Liver (tissue), 9 donors: ENCODE results near the gene WNT11. TPM values are rescaled to one million over a fixed set of nuclear protein-coding genes. Genes with fewer than 3 reads are reported as not detected.

Experiments used
- DNase-seq: peaks from one replicate; pipeline ENCODE4 v3.0.0-alpha.2; 2017; ENCODE audit warnings: low spot score
- H3K27ac ChIP-seq, 2 donors: one replicate each; pipeline ENCODE4 v1.7.0; 2013; ENCODE audit warnings: inconsistent platforms in 2 of 2, low read length in 2 of 2, control low read depth in 1 of 2, low read depth in 1 of 2, mild to moderate bottlenecking in 1 of 2
- H3K27me3 ChIP-seq, 4 donors: one replicate each; pipeline versions ENCODE4 v1.6.1 to v1.7.0; 2013; ENCODE audit warnings: low read length in 3 of 4, inconsistent platforms in 1 of 4, mild to moderate bottlenecking in 1 of 4, moderate library complexity in 1 of 4; ENCODE audit not compliant: control insufficient read depth in 4 of 4, insufficient read depth in 4 of 4
- H3K36me3 ChIP-seq, 4 donors: one replicate each; pipeline versions ENCODE4 v1.6.1 to v1.7.0; 2013; ENCODE audit warnings: low read length in 3 of 4, mild to moderate bottlenecking in 3 of 4, low read depth in 1 of 4, moderate library complexity in 1 of 4; ENCODE audit not compliant: control insufficient read depth in 4 of 4, insufficient read depth in 3 of 4
- H3K4me1 ChIP-seq, 4 donors: one replicate each; pipeline versions ENCODE4 v1.6.1 to v1.7.0; 2013; ENCODE audit warnings: low read length in 3 of 4, mild to moderate bottlenecking in 3 of 4, moderate library complexity in 1 of 4; ENCODE audit not compliant: control insufficient read depth in 4 of 4, insufficient read depth in 4 of 4
- H3K4me3 ChIP-seq, 3 donors: one replicate each; pipeline versions ENCODE4 v1.6.1 to v1.7.0; 2013; ENCODE audit warnings: low read length in 3 of 3, control low read depth in 1 of 3, low read depth in 1 of 3, mild to moderate bottlenecking in 1 of 3
- H3K9ac ChIP-seq, 2 donors: one replicate each; pipeline ENCODE4 v1.7.0; 2013; ENCODE audit warnings: low read length in 2 of 2, mild to moderate bottlenecking in 2 of 2, moderate library complexity in 2 of 2, control low read depth in 1 of 2, low read depth in 1 of 2
- H3K9me3 ChIP-seq, 4 donors: one replicate each; pipeline versions ENCODE4 v1.6.1 to v1.7.0; 2013; ENCODE audit warnings: low read length in 3 of 4; ENCODE audit not compliant: control insufficient read depth in 4 of 4
- EGR1 ChIP-seq, 2 donors: IDR thresholded peaks; 2 replicates each; pipeline ENCODE4 v1.6.1; 2016 to 2018; ENCODE audit warnings: antibody characterized with exemption in 2 of 2, low read depth in 2 of 2
- FOXA1 ChIP-seq: IDR thresholded peaks from 2 replicates; pipeline ENCODE4 v1.6.1; 2016; ENCODE audit warnings: antibody characterized with exemption
- FOXA2 ChIP-seq: IDR thresholded peaks from 2 replicates; pipeline ENCODE4 v1.6.1; 2016; ENCODE audit warnings: antibody characterized with exemption
- GABPA ChIP-seq, 2 donors: IDR thresholded peaks in 1 of 2; conservative IDR thresholded peaks in 1 of 2; 2 replicates each; pipeline ENCODE4 v1.6.1; 2016; ENCODE audit warnings: antibody characterized with exemption in 2 of 2, mild to moderate bottlenecking in 1 of 2, moderate library complexity in 1 of 2
- HNF4A ChIP-seq, 2 donors: conservative IDR thresholded peaks; 2 replicates each; pipeline ENCODE4 v1.6.1; 2016; ENCODE audit warnings: antibody characterized with exemption in 2 of 2, mild to moderate bottlenecking in 2 of 2
- HNF4G ChIP-seq: IDR thresholded peaks from 2 replicates; pipeline ENCODE4 v1.6.1; 2016; ENCODE audit warnings: antibody characterized with exemption
- JUND ChIP-seq, 2 donors: IDR thresholded peaks; 2 replicates each; pipeline ENCODE4 v1.6.1; 2016; ENCODE audit warnings: antibody characterized with exemption in 2 of 2
- NR2F2 ChIP-seq: IDR thresholded peaks from 2 replicates; pipeline ENCODE4 v1.6.1; 2016; ENCODE audit warnings: antibody characterized with exemption
- RAD21 ChIP-seq, 2 donors: IDR thresholded peaks; 2 replicates each; pipeline ENCODE4 v1.6.1; 2016; ENCODE audit warnings: antibody characterized with exemption in 2 of 2, mild to moderate bottlenecking in 2 of 2
- RXRA ChIP-seq, 2 donors: IDR thresholded peaks; 2 replicates each; pipeline ENCODE4 v1.6.1; 2017 to 2018; ENCODE audit warnings: antibody characterized with exemption in 2 of 2, mild to moderate bottlenecking in 1 of 2
- SP1 ChIP-seq: IDR thresholded peaks from 2 replicates; pipeline ENCODE4 v1.6.1; 2018; ENCODE audit warnings: antibody characterized with exemption, mild to moderate bottlenecking
- YY1 ChIP-seq: IDR thresholded peaks from 2 replicates; pipeline ENCODE4 v1.6.1; 2016; ENCODE audit warnings: antibody characterized with exemption, mild to moderate bottlenecking
- WGBS: extraction: QIAGEN DNeasy Blood & Tissue Kit; methylation state at CpG from one replicate; pipeline ENCODE4 v1.1.7; 2013; 5-methylcytosine and 5-hydroxymethylcytosine counted together
- polyA plus RNA-seq, 2 donors: library from polyadenylated mRNA; stranded (reverse) in 1 of 2; unstranded in 1 of 2; fragments of 200-250 nt in 1 of 2; fragments of >200 nt in 1 of 2; fragmentation: Nextera tagmentation in 1 of 2; extraction: Ambion mirVana in 1 of 2; gene quantifications; one replicate each; pipeline versions ENCODE4 v1.2.1 to v1.2.3, GENCODE V29; 2013 to 2015
- total RNA-seq, 2 donors: library from RNA; depleted of rRNA; stranded (reverse); fragments of >200 nt; gene quantifications; one replicate each; pipeline ENCODE4 v1.2.3, GENCODE V29; 2014
- TF ChIP-seq, protein P1 (sequence below): IDR thresholded peaks from 2 replicates; pipeline ENCODE4 v1.6.1; 2016; ENCODE audit warnings: antibody characterized with exemption
- TF ChIP-seq, protein P2 (sequence below): IDR thresholded peaks from 2 replicates; pipeline ENCODE4 v1.6.1; 2016; ENCODE audit warnings: antibody characterized with exemption, mild to moderate bottlenecking
- TF ChIP-seq, protein P3 (sequence below): fragments of 150-350 bp; IDR thresholded peaks from 2 replicates; pipeline ENCODE4 v1.5.1; 2017; ENCODE audit warnings: improper control_type of control experiment, low read depth, low read length; ENCODE audit not compliant: missing input control
- TF ChIP-seq, protein P4 (sequence below): IDR thresholded peaks from 2 replicates; pipeline ENCODE4 v1.6.1; 2016; ENCODE audit warnings: antibody characterized with exemption
- donor health status: healthy.
- donor health status: healthy.
- donor health status: healthy.
- donor health status: healthy.
- donor health status: healthy.

Gene WNT11
- total and polyA plus RNA-seq, 4 donors = 1.1 to 4.8 (median 2.5) TPM

DNA sequence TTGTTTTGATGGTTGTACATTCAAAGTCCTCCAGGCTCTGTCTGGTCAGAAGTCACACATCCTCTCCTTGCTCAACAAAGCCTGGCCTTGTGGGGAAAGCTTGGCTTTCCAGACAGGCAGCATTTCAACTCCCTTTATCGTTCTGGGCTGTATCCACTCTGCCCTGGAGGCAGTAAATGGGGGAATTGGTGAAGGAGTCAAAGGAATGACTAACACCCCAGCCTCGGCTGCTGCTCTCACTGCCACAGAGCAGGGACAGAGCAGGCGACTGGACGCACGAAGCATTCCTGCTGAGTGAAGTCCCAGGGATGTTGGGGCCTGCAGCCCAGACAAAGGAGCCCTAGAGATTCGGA lies 52.8 kb downstream of the WNT11 start:
- no peak for DNase-seq
- no peak overlapping the region for H3K4me3 ChIP-seq
- H3K4me1 ChIP-seq = peaks cover 0 to 9% (median 5%) of the 10 kb centered on the region in 4 donors
- no peak overlapping the region for H3K27ac ChIP-seq
- H3K36me3 ChIP-seq = no peaks in the 10 kb centered on the region
- H3K9ac ChIP-seq = no peak overlapping the region
- H3K27me3 ChIP-seq = no peaks in the 10 kb centered on the region
- no peaks in the 10 kb centered on the region for H3K9me3 ChIP-seq
- TF ChIP-seq, protein P1, sequence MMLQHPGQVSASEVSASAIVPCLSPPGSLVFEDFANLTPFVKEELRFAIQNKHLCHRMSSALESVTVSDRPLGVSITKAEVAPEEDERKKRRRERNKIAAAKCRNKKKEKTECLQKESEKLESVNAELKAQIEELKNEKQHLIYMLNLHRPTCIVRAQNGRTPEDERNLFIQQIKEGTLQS = no peak
- TF ChIP-seq FOXA2 (no peak), YY1 (no peak), NR2F2 (no peak), JUND (IDR thresholded peaks at IDR 0.05) (no peak), HNF4A (conservative IDR thresholded peaks at IDR 0.05) (no peak), SP1 (no peak), GABPA (IDR thresholded peaks at IDR 0.05 in 1 of 2, conservative IDR thresholded peaks at IDR 0.05 in 1 of 2) (no peak), FOXA1 (no peak), HNF4G (no peak), EGR1 (IDR thresholded peaks at IDR 0.05; ENCODE audit: low read depth in 2 of 2) (no peak), RAD21 (IDR thresholded peaks at IDR 0.05) (no peak), RXRA (IDR thresholded peaks at IDR 0.05) (no peak)
- TF ChIP-seq, protein P2, sequence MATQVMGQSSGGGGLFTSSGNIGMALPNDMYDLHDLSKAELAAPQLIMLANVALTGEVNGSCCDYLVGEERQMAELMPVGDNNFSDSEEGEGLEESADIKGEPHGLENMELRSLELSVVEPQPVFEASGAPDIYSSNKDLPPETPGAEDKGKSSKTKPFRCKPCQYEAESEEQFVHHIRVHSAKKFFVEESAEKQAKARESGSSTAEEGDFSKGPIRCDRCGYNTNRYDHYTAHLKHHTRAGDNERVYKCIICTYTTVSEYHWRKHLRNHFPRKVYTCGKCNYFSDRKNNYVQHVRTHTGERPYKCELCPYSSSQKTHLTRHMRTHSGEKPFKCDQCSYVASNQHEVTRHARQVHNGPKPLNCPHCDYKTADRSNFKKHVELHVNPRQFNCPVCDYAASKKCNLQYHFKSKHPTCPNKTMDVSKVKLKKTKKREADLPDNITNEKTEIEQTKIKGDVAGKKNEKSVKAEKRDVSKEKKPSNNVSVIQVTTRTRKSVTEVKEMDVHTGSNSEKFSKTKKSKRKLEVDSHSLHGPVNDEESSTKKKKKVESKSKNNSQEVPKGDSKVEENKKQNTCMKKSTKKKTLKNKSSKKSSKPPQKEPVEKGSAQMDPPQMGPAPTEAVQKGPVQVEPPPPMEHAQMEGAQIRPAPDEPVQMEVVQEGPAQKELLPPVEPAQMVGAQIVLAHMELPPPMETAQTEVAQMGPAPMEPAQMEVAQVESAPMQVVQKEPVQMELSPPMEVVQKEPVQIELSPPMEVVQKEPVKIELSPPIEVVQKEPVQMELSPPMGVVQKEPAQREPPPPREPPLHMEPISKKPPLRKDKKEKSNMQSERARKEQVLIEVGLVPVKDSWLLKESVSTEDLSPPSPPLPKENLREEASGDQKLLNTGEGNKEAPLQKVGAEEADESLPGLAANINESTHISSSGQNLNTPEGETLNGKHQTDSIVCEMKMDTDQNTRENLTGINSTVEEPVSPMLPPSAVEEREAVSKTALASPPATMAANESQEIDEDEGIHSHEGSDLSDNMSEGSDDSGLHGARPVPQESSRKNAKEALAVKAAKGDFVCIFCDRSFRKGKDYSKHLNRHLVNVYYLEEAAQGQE = no peak
- TF ChIP-seq, protein P3, sequence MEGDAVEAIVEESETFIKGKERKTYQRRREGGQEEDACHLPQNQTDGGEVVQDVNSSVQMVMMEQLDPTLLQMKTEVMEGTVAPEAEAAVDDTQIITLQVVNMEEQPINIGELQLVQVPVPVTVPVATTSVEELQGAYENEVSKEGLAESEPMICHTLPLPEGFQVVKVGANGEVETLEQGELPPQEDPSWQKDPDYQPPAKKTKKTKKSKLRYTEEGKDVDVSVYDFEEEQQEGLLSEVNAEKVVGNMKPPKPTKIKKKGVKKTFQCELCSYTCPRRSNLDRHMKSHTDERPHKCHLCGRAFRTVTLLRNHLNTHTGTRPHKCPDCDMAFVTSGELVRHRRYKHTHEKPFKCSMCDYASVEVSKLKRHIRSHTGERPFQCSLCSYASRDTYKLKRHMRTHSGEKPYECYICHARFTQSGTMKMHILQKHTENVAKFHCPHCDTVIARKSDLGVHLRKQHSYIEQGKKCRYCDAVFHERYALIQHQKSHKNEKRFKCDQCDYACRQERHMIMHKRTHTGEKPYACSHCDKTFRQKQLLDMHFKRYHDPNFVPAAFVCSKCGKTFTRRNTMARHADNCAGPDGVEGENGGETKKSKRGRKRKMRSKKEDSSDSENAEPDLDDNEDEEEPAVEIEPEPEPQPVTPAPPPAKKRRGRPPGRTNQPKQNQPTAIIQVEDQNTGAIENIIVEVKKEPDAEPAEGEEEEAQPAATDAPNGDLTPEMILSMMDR = no peak
- TF ChIP-seq, protein P4, sequence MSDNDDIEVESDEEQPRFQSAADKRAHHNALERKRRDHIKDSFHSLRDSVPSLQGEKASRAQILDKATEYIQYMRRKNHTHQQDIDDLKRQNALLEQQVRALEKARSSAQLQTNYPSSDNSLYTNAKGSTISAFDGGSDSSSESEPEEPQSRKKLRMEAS = no peak
- 85% methylated on average over 6 of the region's 6 CpGs for WGBS

DNA sequence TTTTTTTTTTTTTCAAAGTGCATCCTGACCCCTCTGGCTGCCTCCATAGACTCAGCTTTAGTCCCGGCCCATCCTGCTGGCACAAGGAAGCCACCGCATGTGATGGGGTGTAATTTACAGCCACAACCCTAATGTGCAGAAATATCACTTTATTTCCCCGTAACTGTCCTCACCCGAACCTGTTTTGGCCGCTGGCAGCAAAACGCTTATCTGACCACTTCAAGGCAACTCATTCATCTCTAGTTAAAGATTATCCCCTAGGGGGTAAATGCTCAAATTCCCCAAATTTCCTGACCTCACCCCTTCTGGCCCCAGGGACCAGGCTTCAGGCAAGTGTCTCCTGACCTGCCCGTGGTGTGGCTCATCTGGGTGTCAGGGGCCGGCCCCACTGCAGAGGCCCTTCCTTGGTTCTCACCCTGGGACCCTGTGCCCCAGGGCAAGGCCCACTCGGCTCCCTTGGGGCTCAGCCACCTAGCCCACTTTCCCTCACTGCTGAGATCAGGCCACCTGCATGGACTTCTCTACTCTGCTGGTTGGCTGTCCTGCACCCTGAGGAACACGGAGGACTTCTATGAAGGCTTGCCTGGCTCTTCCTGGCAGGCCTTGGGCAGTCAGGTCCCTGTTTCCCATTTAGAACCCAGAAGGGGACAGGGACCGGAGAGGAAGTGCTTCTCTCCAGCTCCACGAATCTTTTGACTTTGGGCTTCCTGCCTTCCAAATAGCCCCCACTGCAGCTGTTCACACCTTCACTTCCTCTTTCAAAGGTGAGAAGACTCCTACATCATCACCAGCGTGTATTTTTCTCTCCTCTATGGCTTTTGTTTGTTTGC lies 53.3 kb downstream of the WNT11 start:
- Histone ChIP-seq H3K9ac (no peak overlapping the region), H3K27me3 (no peaks in the 10 kb centered on the region), H3K9me3 (no peaks in the 10 kb centered on the region), H3K4me1 (peaks cover 0 to 9% (median 5%) of the 10 kb centered on the region in 4 donors), H3K27ac (no peak overlapping the region), H3K36me3 (no peaks in the 10 kb centered on the region), H3K4me3 (peak overlapping the region in 1 of 3 donors; percentile 43)
- 55% methylated on average over 13 of the region's 13 CpGs for WGBS
- DNase-seq = no peak
- TF ChIP-seq, protein P4 = no peak
- TF ChIP-seq FOXA2 (no peak), NR2F2 (no peak), HNF4A (conservative IDR thresholded peaks at IDR 0.05) (no peak), HNF4G (no peak)
- TF ChIP-seq, protein P2 = no peak
- TF ChIP-seq, protein P3 = peak; percentile 2
